ENCODE measurements around the gene PKLR.

GRCh38 chr1:155244368-155245162, 56.7 kb downstream of the PKLR start:
- TF ChIP-seq EZH2 (IDR thresholded peaks at IDR 0.05; ENCODE audit: borderline replicate concordance, low read length) (no peak), CTCF (IDR thresholded peaks at IDR 0.05; ENCODE audit: low read length) (no peak)

All from OCI-LY1 (cell line).